K562 (cell line): ENCODE data around the gene SLC8A2. TPM values are rescaled to one million over a fixed set of nuclear protein-coding genes. Genes with fewer than 3 reads are reported as not detected.

Experiments
- BDP1 ChIP-seq: IDR thresholded peaks from 3 replicates; pipeline ENCODE4 v1.6.1; 2011; ENCODE audit not compliant: insufficient read length, insufficient read depth
- COPS2 ChIP-seq: fragments of 450-650 bp; conservative IDR thresholded peaks from 2 replicates; pipeline ENCODE4 v1.6.1; 2016; ENCODE audit warnings: mild to moderate bottlenecking, moderate library complexity
- DPF2 ChIP-seq: fragments of 450-650 bp; IDR thresholded peaks from 2 replicates; pipeline ENCODE4 v1.6.1; 2016
- ELF1 ChIP-seq: fragments of 200-800 bp; sonication (Bioruptor generic); IDR thresholded peaks from 2 replicates; pipeline ENCODE4 v1.6.1; 2016; ENCODE audit warnings: missing genetic modification characterization, missing compliant biosample characterization
- ELF4 ChIP-seq: fragments of 450-650 bp; formaldehyde crosslinking; IDR thresholded peaks from 2 replicates; pipeline ENCODE4 v1.4.0; 2022; ENCODE audit warnings: missing genetic modification characterization
- EP300 ChIP-seq: IDR thresholded peaks from 2 replicates; pipeline ENCODE4 v1.6.1; 2012; ENCODE audit warnings: low read length, improper control_type of control experiment
- ETS1 ChIP-seq: conservative IDR thresholded peaks from 2 replicates; pipeline ENCODE4 v1.6.1; 2011; ENCODE audit warnings: low read depth, mild to moderate bottlenecking, low read length; ENCODE audit not compliant: control insufficient read depth
- ETV1 ChIP-seq: fragments of 450-650 bp; conservative IDR thresholded peaks from 2 replicates; pipeline ENCODE4 v1.6.1; 2016; ENCODE audit warnings: missing genetic modification characterization, control low read depth, low read depth, missing compliant biosample characterization
- ETV6 ChIP-seq, 3 experiments: fragments of 150-350 bp in 1 of 3; sonication (generic) in 1 of 3; formaldehyde crosslinking in 1 of 3; IDR thresholded peaks; 2 replicates each; pipeline versions ENCODE4 v1.6.1 to v1.8.0; 2014 to 2022; ENCODE audit warnings: borderline replicate concordance in 2 of 3, low read depth in 2 of 3, antibody characterized with exemption in 1 of 3, low read length in 1 of 3, mild to moderate bottlenecking in 1 of 3, missing genetic modification reagents in 1 of 3
- HDGF ChIP-seq: fragments of 450-650 bp; IDR thresholded peaks from 2 replicates; pipeline ENCODE4 v1.6.1; 2016
- HMG20B ChIP-seq: fragments of 250-450 bp; sonication (Bioruptor Pico); IDR thresholded peaks from 2 replicates; pipeline ENCODE4 v1.5.0; 2021; ENCODE audit warnings: mild to moderate bottlenecking
- HOXB6 ChIP-seq: fragments of 250-450 bp; sonication (Bioruptor Pico); IDR thresholded peaks from 2 replicates; pipeline ENCODE4 v1.5.1; 2022; ENCODE audit warnings: mild to moderate bottlenecking, borderline replicate concordance
- ILF3 ChIP-seq: fragments of 450-650 bp; IDR thresholded peaks from 2 replicates; pipeline ENCODE4 v1.6.1; 2018; ENCODE audit warnings: antibody characterized with exemption, mild to moderate bottlenecking, moderate library complexity, borderline replicate concordance
- MED1 ChIP-seq: sonication (generic); formaldehyde crosslinking; IDR thresholded peaks from 2 replicates; pipeline ENCODE4 v1.8.1; 2023; ENCODE audit warnings: missing genetic modification reagents, borderline replicate concordance
- RBM22 ChIP-seq: fragments of 200-400 bp; formaldehyde crosslinking; IDR thresholded peaks from 2 replicates; pipeline ENCODE4 v1.6.1; 2018; ENCODE audit warnings: low read length, low read depth; ENCODE audit not compliant: poor library complexity, severe bottlenecking
- SIX5 ChIP-seq, 2 experiments: IDR thresholded peaks; 2 replicates each; pipeline ENCODE4 v1.6.1; 2011; ENCODE audit warnings: low read length in 2 of 2, borderline replicate concordance in 1 of 2, low read depth in 1 of 2, mild to moderate bottlenecking in 1 of 2, moderate library complexity in 1 of 2; ENCODE audit not compliant: insufficient read depth in 1 of 2
- ZFP1 ChIP-seq: fragments of 450-650 bp; formaldehyde crosslinking; IDR thresholded peaks from 2 replicates; pipeline ENCODE4 v1.4.0; 2020; ENCODE audit warnings: mild to moderate bottlenecking, mixed read lengths
- ZNF143 ChIP-seq: sonication (generic); formaldehyde crosslinking; IDR thresholded peaks from 2 replicates; pipeline ENCODE4 v1.9.0; 2022; ENCODE audit warnings: mild to moderate bottlenecking, missing genetic modification reagents
- ZNF668 ChIP-seq: fragments of 250-450 bp; sonication (Bioruptor Pico); IDR thresholded peaks from 2 replicates; pipeline ENCODE4 v1.8.0; 2022; ENCODE audit warnings: mild to moderate bottlenecking, inconsistent platforms
- polyA plus RNA-seq, 8 experiments: library from polyadenylated mRNA; depleted of rRNA in 4 of 8; stranded (reverse) in 5 of 8; unstranded in 3 of 8; fragments of >200 nt; fragmentation: Nextera tagmentation in 2 of 8; fragmentation: Illumina TruSeq in 1 of 8; extraction: Ambion mirVana in 2 of 8; extraction: Trizol in 1 of 8; gene quantifications; 2 replicates each; pipeline versions ENCODE4 v1.2.1 to v1.2.3, GENCODE V29; 2011 to 2014; ENCODE audit warnings: inconsistent platforms in 1 of 8, missing spikeins in 1 of 8
- total RNA-seq, 7 experiments: library from RNA; depleted of rRNA in 6 of 7; stranded (reverse); fragments of >200 nt in 6 of 7; fragmentation: Illumina TruSeq in 2 of 7; extraction: Trizol in 2 of 7; gene quantifications; 2 replicates each; pipeline versions ENCODE4 v1.2.1 to v1.2.3, GENCODE V29; 2011 to 2021; ENCODE audit warnings: low replicate concordance in 1 of 7
- TF ChIP-seq, protein P1 (sequence below): fragments of 450-650 bp; IDR thresholded peaks from 2 replicates; pipeline ENCODE4 v1.6.1; 2014; ENCODE audit warnings: low read depth, mild to moderate bottlenecking, moderate library complexity, borderline replicate concordance
- TF ChIP-seq, protein P2 (sequence below): fragments of 200-800 bp; sonication (Bioruptor generic); IDR thresholded peaks from 2 replicates; pipeline ENCODE4 v1.6.1; 2017; ENCODE audit warnings: missing genetic modification characterization, missing compliant biosample characterization
- TF ChIP-seq, protein P3 (sequence below): IDR thresholded peaks from 3 replicates; pipeline ENCODE4 v1.6.1; 2011; ENCODE audit warnings: borderline replicate concordance, mild to moderate bottlenecking; ENCODE audit not compliant: insufficient read length, insufficient read depth

Gene SLC8A2
- total and polyA plus RNA-seq, 9 of the 15 experiments (the other 6 are each of a cell fraction or from before 2014, with no cell fraction given), result 0.07 to 0.66 (median 0.24) TPM; not detected in 3

DNA sequence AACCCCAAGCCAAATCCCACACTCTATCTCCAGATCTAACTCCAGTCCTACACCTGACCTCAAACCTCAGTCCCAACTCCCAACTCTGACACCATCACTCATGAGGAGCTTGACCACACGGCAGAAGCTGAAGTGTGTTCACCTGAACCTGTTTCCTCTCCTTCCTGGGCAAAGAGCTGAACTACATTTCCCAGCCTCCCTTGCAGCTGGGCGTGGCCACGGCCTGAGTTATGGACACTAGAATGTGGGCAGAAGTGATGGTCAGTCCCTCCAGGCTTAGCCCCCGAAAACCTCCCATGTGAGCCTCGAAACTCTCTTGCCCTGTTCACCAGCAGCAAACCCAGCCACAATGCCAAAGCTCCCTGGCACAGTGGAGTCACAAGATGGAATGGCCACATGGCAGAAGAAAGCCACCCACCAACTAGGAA, 32.9 kb downstream of the SLC8A2 start (continued):
- TF ChIP-seq, protein P1, sequence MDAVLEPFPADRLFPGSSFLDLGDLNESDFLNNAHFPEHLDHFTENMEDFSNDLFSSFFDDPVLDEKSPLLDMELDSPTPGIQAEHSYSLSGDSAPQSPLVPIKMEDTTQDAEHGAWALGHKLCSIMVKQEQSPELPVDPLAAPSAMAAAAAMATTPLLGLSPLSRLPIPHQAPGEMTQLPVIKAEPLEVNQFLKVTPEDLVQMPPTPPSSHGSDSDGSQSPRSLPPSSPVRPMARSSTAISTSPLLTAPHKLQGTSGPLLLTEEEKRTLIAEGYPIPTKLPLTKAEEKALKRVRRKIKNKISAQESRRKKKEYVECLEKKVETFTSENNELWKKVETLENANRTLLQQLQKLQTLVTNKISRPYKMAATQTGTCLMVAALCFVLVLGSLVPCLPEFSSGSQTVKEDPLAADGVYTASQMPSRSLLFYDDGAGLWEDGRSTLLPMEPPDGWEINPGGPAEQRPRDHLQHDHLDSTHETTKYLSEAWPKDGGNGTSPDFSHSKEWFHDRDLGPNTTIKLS, result 0 out of 2 replicates have a peak, but pooled peaks have one; percentile 37
- TF ChIP-seq HDGF (no peak), ZNF668 (CRISPR knock-in tag) (no peak), SIX5 (IDR thresholded peaks at IDR 0.05; ENCODE audit: borderline replicate concordance in 1 of 2, insufficient read depth in 1 of 2, low read depth in 1 of 2, low read length in 2 of 2) (peak; percentile 80 to 82), ETV6 (IDR thresholded peaks at IDR 0.05; ENCODE audit: borderline replicate concordance in 1 of 2, low read depth in 2 of 2, low read length in 1 of 2) (no peak), ETV6 (CRISPR knock-in tag; IDR thresholded peaks at IDR 0.05; ENCODE audit: borderline replicate concordance) (no peak), HOXB6 (CRISPR knock-in tag) (no peak), EP300 (no peak), ETV1 (tag) (peak; percentile 15; the same call in 1 of the 2 replicates), DPF2 (0 out of 2 replicates have a peak, but pooled peaks have one; percentile 15), ELF4 (CRISPR knock-in tag) (0 out of 2 replicates have a peak, but pooled peaks have one; percentile 51), ELF1 (tag) (peak; percentile 53), ILF3 (no peak), BDP1 (no peak), HMG20B (no peak), MED1 (CRISPR knock-in tag) (no peak), RBM22 (no peak), COPS2 (no peak), ETS1 (0 out of 2 replicates have a peak, but pooled peaks have one; percentile 43), ZFP1 (CRISPR knock-in tag) (no peak), ZNF143 (CRISPR knock-in tag) (peak; percentile 92)
- TF ChIP-seq, protein P2, sequence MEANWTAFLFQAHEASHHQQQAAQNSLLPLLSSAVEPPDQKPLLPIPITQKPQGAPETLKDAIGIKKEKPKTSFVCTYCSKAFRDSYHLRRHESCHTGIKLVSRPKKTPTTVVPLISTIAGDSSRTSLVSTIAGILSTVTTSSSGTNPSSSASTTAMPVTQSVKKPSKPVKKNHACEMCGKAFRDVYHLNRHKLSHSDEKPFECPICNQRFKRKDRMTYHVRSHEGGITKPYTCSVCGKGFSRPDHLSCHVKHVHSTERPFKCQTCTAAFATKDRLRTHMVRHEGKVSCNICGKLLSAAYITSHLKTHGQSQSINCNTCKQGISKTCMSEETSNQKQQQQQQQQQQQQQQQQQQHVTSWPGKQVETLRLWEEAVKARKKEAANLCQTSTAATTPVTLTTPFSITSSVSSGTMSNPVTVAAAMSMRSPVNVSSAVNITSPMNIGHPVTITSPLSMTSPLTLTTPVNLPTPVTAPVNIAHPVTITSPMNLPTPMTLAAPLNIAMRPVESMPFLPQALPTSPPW, result no peak
- TF ChIP-seq, protein P3, sequence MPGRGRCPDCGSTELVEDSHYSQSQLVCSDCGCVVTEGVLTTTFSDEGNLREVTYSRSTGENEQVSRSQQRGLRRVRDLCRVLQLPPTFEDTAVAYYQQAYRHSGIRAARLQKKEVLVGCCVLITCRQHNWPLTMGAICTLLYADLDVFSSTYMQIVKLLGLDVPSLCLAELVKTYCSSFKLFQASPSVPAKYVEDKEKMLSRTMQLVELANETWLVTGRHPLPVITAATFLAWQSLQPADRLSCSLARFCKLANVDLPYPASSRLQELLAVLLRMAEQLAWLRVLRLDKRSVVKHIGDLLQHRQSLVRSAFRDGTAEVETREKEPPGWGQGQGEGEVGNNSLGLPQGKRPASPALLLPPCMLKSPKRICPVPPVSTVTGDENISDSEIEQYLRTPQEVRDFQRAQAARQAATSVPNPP, result no peak
